ENCODE data around the gene MAP2K6. TPM values are rescaled to one million over a fixed set of nuclear protein-coding genes. Genes with fewer than 3 reads are reported as not detected.
A peak's percentile ranks its signal among the peaks of the same experiment; 100 is the strongest.

MAP2K6 gene
- total RNA-seq, 1 donor from 2014 or later, result 30.5 TPM

- peak overlapping the region; percentile 33 for H3K4me3 Mint-ChIP-seq (ENCODE audit: unreplicated experiment)
- peaks cover 6% of the 10 kb centered on the region for H3K36me3 Mint-ChIP-seq (ENCODE audit: low read depth, unreplicated experiment)
- H3K9me3 Mint-ChIP-seq (ENCODE audit: unreplicated experiment), result no peaks in the 10 kb centered on the region
- no peak for DNase-seq (ENCODE audit: low spot score)
- peaks cover 3% of the 10 kb centered on the region for H3K27me3 Mint-ChIP-seq (ENCODE audit: unreplicated experiment)
- H3K4me1 Mint-ChIP-seq (ENCODE audit: unreplicated experiment), result peaks cover 39% of the 10 kb centered on the region
- no peak for TF ChIP-seq CTCF (IDR thresholded peaks at IDR 0.05; ENCODE audit: unreplicated experiment)
- H3K27ac Mint-ChIP-seq (ENCODE audit: unreplicated experiment), result peak overlapping the region; percentile 19
These were observed 165.6 kb downstream of the MAP2K6 start for GRCh38 chr17:69579961-69580677.

GRCh38 chr17:69581061-69581961 is 166.8 kb downstream of the MAP2K6 start:
- peaks cover 3% of the 10 kb centered on the region for H3K27me3 Mint-ChIP-seq (ENCODE audit: unreplicated experiment)
- TF ChIP-seq CTCF (IDR thresholded peaks at IDR 0.05; ENCODE audit: unreplicated experiment), result no peak

GRCh38 chr17:69588316-69588715 is 173.8 kb downstream of the MAP2K6 start:
- Mint-ChIP-seq H3K9me3 (ENCODE audit: unreplicated experiment) (no peaks in the 10 kb centered on the region), H3K27ac (ENCODE audit: unreplicated experiment) (peak overlapping the region; percentile 87), H3K36me3 (ENCODE audit: low read depth, unreplicated experiment) (peaks cover 9% of the 10 kb centered on the region), H3K4me3 (ENCODE audit: unreplicated experiment) (no peak overlapping the region), H3K4me1 (ENCODE audit: unreplicated experiment) (peaks cover 31% of the 10 kb centered on the region), H3K27me3 (ENCODE audit: unreplicated experiment) (peaks cover 3% of the 10 kb centered on the region)
- DNase-seq (ENCODE audit: low spot score), result no peak
- no peak for TF ChIP-seq CTCF (IDR thresholded peaks at IDR 0.05; ENCODE audit: unreplicated experiment)

More at GRCh38 chr17:69581061-69581961, 166.8 kb downstream of the MAP2K6 start:
- H3K36me3 Mint-ChIP-seq (ENCODE audit: low read depth, unreplicated experiment), result peaks cover 6% of the 10 kb centered on the region
- H3K4me1 Mint-ChIP-seq (ENCODE audit: unreplicated experiment), result peaks cover 34% of the 10 kb centered on the region
- no peaks in the 10 kb centered on the region for H3K9me3 Mint-ChIP-seq (ENCODE audit: unreplicated experiment)
- peak overlapping the region; percentile 76 for H3K27ac Mint-ChIP-seq (ENCODE audit: unreplicated experiment)
- DNase-seq (ENCODE audit: low spot score), result peak; percentile 10
- H3K4me3 Mint-ChIP-seq (ENCODE audit: unreplicated experiment), result no peak overlapping the region

GRCh38 chr17:69588827-69589239 is 174.3 kb downstream of the MAP2K6 start:
- Mint-ChIP-seq H3K4me3 (ENCODE audit: unreplicated experiment) (no peak overlapping the region), H3K27me3 (ENCODE audit: unreplicated experiment) (peaks cover 6% of the 10 kb centered on the region), H3K36me3 (ENCODE audit: low read depth, unreplicated experiment) (peaks cover 9% of the 10 kb centered on the region), H3K27ac (ENCODE audit: unreplicated experiment) (peak overlapping the region; percentile 87), H3K4me1 (ENCODE audit: unreplicated experiment) (peaks cover 31% of the 10 kb centered on the region), H3K9me3 (ENCODE audit: unreplicated experiment) (no peaks in the 10 kb centered on the region)
- no peak for DNase-seq (ENCODE audit: low spot score)
- no peak for TF ChIP-seq CTCF (IDR thresholded peaks at IDR 0.05; ENCODE audit: unreplicated experiment)

Measured in endothelial cell (in vitro differentiated cells).